ENCODE measurements around the gene CCL14. TPM values are rescaled to one million over a fixed set of nuclear protein-coding genes. Genes with fewer than 3 reads are reported as not detected.

CCL14 gene
- total and polyA plus RNA-seq, 4 donors, result 2.9 to 66.0 (median 28.3) TPM

- Histone ChIP-seq H3K27me3 (ENCODE audit: control insufficient read depth in 3 of 3, insufficient read depth in 3 of 3, low read length in 2 of 3) (no peaks in the 10 kb centered on the region), H3K4me1 (ENCODE audit: control insufficient read depth in 5 of 5, insufficient read depth in 5 of 5, low read length in 5 of 5) (peaks cover 0 to 10% (median 0%) of the 10 kb centered on the region in 5 donors), H3K4me3 (no peak overlapping the region), H3K36me3 (ENCODE audit: control insufficient read depth in 4 of 4, insufficient read depth in 4 of 4, low read length in 4 of 4) (no peaks in the 10 kb centered on the region), H3K9me3 (ENCODE audit: control insufficient read depth in 4 of 4, insufficient read depth in 3 of 4, low read length in 3 of 4) (peaks cover 0 to 3% (median 0%) of the 10 kb centered on the region in 4 donors), H3K27ac (ENCODE audit: low read depth in 1 of 2, low read length in 1 of 2) (no peak overlapping the region), H3K9ac (ENCODE audit: insufficient read depth in 1 of 2, low read length in 2 of 2) (no peak overlapping the region)
- WGBS, 2 donors, result 96 to 98% methylated on average over 6 of the region's 6 CpGs
- no peak for TF ChIP-seq CTCF (IDR thresholded peaks at IDR 0.05; ENCODE audit: control extremely low read depth, extremely low read depth)
- ATAC-seq (ENCODE audit: insufficient read depth, low FRiP score) (no peak), DNase-seq (no peak)
Observed at GRCh38 chr17:35984140-35984539, 2.4 kb downstream of the CCL14 start.

GRCh38 chr17:35982409-35983191 is 3.9 kb downstream of the CCL14 start:
- WGBS, 2 donors, result 87 to 92% methylated on average over 3 of the region's 3 CpGs
- Histone ChIP-seq H3K4me3 (no peak overlapping the region), H3K36me3 (ENCODE audit: control insufficient read depth in 4 of 4, insufficient read depth in 4 of 4, low read length in 4 of 4) (no peaks in the 10 kb centered on the region), H3K4me1 (ENCODE audit: control insufficient read depth in 5 of 5, insufficient read depth in 5 of 5, low read length in 5 of 5) (peaks cover 0 to 10% (median 0%) of the 10 kb centered on the region in 5 donors), H3K27ac (ENCODE audit: low read depth in 1 of 2, low read length in 1 of 2) (no peak overlapping the region), H3K9me3 (ENCODE audit: control insufficient read depth in 4 of 4, insufficient read depth in 3 of 4, low read length in 3 of 4) (no peaks in the 10 kb centered on the region), H3K9ac (ENCODE audit: insufficient read depth in 1 of 2, low read length in 2 of 2) (no peak overlapping the region), H3K27me3 (ENCODE audit: control insufficient read depth in 3 of 3, insufficient read depth in 3 of 3, low read length in 2 of 3) (no peaks in the 10 kb centered on the region)
- ATAC-seq (ENCODE audit: insufficient read depth, low FRiP score) (no peak), DNase-seq (no peak)
- TF ChIP-seq CTCF (IDR thresholded peaks at IDR 0.05; ENCODE audit: control extremely low read depth, extremely low read depth), result no peak

- no peaks in the 10 kb centered on the region for H3K36me3 ChIP-seq (ENCODE audit: control insufficient read depth in 4 of 4, insufficient read depth in 4 of 4, low read length in 4 of 4)
- no peak overlapping the region for H3K4me3 ChIP-seq
- H3K9ac ChIP-seq (ENCODE audit: insufficient read depth in 1 of 2, low read length in 2 of 2), result no peak overlapping the region
- WGBS, 2 donors, result 69 to 81% methylated on average over 4 of the region's 4 CpGs
- H3K9me3 ChIP-seq (ENCODE audit: control insufficient read depth in 4 of 4, insufficient read depth in 3 of 4, low read length in 3 of 4), result no peaks in the 10 kb centered on the region
- DNase-seq (no peak), ATAC-seq (ENCODE audit: insufficient read depth, low FRiP score) (no peak)
- H3K4me1 ChIP-seq (ENCODE audit: control insufficient read depth in 5 of 5, insufficient read depth in 5 of 5, low read length in 5 of 5), result peaks cover 0 to 8% (median 0%) of the 10 kb centered on the region in 5 donors
- no peak overlapping the region for H3K27ac ChIP-seq (ENCODE audit: low read depth in 1 of 2, low read length in 1 of 2)
- no peak for TF ChIP-seq CTCF (IDR thresholded peaks at IDR 0.05; ENCODE audit: control extremely low read depth, extremely low read depth)
- no peaks in the 10 kb centered on the region for H3K27me3 ChIP-seq (ENCODE audit: control insufficient read depth in 3 of 3, insufficient read depth in 3 of 3, low read length in 2 of 3)
Observed at GRCh38 chr17:35981908-35982330, 4.6 kb downstream of the CCL14 start.

All from lung (tissue), 12 donors.